Esophagus muscularis mucosa (tissue), 4 donors: Measurements from ENCODE around the gene LRMDA. TPM values are rescaled to one million over a fixed set of nuclear protein-coding genes. Genes with fewer than 3 reads are reported as not detected.

Experiments
- DNase-seq: peaks from one replicate; pipeline ENCODE4 v3.0.0-alpha.2; 2017; ENCODE audit errors: extremely low spot score
- H3K27ac ChIP-seq, 4 donors: fragments of 200-600 bp; sonication (generic); replicated peaks in 1 of 4; 1 replicate in 3 of 4; 2 replicates in 1 of 4; pipeline ENCODE4 v1.5.1; 2016 to 2019; ENCODE audit warnings: mild to moderate bottlenecking in 1 of 4
- H3K27me3 ChIP-seq, 4 donors: fragments of 200-600 bp; sonication (generic); one replicate each; pipeline versions ENCODE4 v1.5.1 to v1.6.0; 2016 to 2019
- H3K36me3 ChIP-seq, 4 donors: fragments of 200-600 bp; sonication (generic); one replicate each; pipeline ENCODE4 v1.5.1; 2016 to 2019
- H3K4me1 ChIP-seq, 4 donors: fragments of 200-600 bp; sonication (generic); one replicate each; pipeline ENCODE4 v1.5.1; 2016 to 2019
- H3K4me3 ChIP-seq, 4 donors: fragments of 200-600 bp; sonication (generic); 1 replicate in 2 of 4; 2 replicates in 2 of 4; pipeline ENCODE4 v1.5.1; 2016 to 2019; ENCODE audit warnings: mild to moderate bottlenecking in 4 of 4, moderate library complexity in 1 of 4
- H3K9me3 ChIP-seq, 4 donors: fragments of 200-600 bp; sonication (generic); 1 replicate in 3 of 4; 2 replicates in 1 of 4; pipeline ENCODE4 v1.5.1; 2016 to 2019
- EP300 ChIP-seq: sonication (generic); formaldehyde crosslinking; IDR thresholded peaks from one replicate; pipeline ENCODE4 v1.6.1; 2017; ENCODE audit warnings: antibody characterized with exemption
- POLR2A ChIP-seq: fragments of 450-650 bp; IDR thresholded peaks from one replicate; pipeline ENCODE4 v1.6.1; 2017; ENCODE audit warnings: antibody characterized with exemption, moderate library complexity, mild to moderate bottlenecking, low read depth
- POLR2AphosphoS5 ChIP-seq, 2 donors: sonication (generic); formaldehyde crosslinking; IDR thresholded peaks; one replicate each; pipeline ENCODE4 v1.6.1; 2017; ENCODE audit warnings: antibody characterized with exemption in 2 of 2
- WGBS: methylation state at CpG from one replicate; pipeline ENCODE4 v1.1.5; 2018; 5-methylcytosine and 5-hydroxymethylcytosine counted together
- intact Hi-C: fragments of 100-400 bp; cut with DNase I; formaldehyde crosslinking; loops from one replicate; pipeline ENCODE4 v1.15.1; 2023
- total RNA-seq, 4 donors: library from RNA; depleted of rRNA; stranded (reverse); fragments of >200 nt; gene quantifications; one replicate each; pipeline versions ENCODE4 v1.1.0 to v1.2.1, GENCODE V29; 2016
- TF ChIP-seq, protein P1 (sequence below), 3 experiments: fragments of 200-600 bp in 2 of 3; fragments of 450-650 bp in 1 of 3; sonication (generic) in 2 of 3; IDR thresholded peaks; one replicate each; pipeline ENCODE4 v1.5.1; 2017 to 2019; ENCODE audit warnings: antibody characterized with exemption in 3 of 3, mild to moderate bottlenecking in 2 of 3, moderate library complexity in 1 of 3

Gene LRMDA
- total RNA-seq, 4 donors from 2014 or later, result 14.3 to 34.9 (median 26.5) TPM

DNA sequence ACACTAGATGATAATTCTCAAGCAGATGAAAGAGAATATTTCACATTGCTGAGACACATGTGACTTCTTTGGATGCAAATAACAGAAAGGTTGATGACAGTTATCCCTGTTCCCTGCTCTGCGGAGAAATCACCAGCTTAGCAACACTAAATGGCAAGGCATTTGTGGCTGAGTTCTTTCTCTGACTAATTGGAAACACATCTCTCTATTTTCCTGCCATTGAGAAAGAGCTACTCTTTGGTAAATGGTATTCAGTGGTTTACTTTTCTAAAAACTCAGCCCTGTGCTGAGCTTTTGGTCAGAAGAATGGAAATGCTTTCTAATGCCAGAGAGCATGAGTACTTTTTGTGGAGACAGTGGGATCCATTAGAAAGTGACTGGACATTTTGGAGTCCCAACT, 771.4 kb downstream of the LRMDA start:
- intact Hi-C loops, result no loop called here
- H3K27me3 ChIP-seq, result no peaks in the 10 kb centered on the region
- H3K9me3 ChIP-seq, result no peaks in the 10 kb centered on the region
- DNase-seq, result no peak
- H3K27ac ChIP-seq, result no peak overlapping the region
- no peaks in the 10 kb centered on the region for H3K4me1 ChIP-seq
- no peaks in the 10 kb centered on the region for H3K36me3 ChIP-seq
- H3K4me3 ChIP-seq, result no peak overlapping the region
- TF ChIP-seq EP300 (no peak), POLR2AphosphoS5 (IDR thresholded peaks at IDR 0.05) (no peak), POLR2A (no peak)
- TF ChIP-seq, protein P1, sequence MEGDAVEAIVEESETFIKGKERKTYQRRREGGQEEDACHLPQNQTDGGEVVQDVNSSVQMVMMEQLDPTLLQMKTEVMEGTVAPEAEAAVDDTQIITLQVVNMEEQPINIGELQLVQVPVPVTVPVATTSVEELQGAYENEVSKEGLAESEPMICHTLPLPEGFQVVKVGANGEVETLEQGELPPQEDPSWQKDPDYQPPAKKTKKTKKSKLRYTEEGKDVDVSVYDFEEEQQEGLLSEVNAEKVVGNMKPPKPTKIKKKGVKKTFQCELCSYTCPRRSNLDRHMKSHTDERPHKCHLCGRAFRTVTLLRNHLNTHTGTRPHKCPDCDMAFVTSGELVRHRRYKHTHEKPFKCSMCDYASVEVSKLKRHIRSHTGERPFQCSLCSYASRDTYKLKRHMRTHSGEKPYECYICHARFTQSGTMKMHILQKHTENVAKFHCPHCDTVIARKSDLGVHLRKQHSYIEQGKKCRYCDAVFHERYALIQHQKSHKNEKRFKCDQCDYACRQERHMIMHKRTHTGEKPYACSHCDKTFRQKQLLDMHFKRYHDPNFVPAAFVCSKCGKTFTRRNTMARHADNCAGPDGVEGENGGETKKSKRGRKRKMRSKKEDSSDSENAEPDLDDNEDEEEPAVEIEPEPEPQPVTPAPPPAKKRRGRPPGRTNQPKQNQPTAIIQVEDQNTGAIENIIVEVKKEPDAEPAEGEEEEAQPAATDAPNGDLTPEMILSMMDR (IDR thresholded peaks at IDR 0.05), result no peak
- WGBS, result 100% methylated on average over 1 of the region's 1 CpG

DNA sequence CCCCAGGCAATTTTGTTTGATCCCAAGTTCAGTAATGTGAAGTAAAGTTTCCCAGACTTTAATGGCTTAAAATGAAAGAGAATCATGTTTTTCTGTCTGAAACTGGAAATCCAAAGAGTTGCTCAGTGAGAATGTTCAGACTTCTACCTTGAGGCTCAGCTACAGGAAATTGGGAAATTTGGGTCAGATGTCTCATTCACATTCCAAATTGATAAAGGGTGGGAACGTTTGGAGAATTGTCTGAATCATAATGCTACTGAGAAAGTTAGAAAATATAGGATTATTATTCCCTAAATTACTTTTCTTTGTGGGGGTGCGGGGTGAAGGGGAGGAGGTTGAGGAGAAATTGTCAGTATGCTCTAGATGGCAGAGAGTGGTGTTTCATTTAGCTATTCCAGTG, 773.9 kb downstream of the LRMDA start:
- intact Hi-C loops, result no loop called here
- H3K4me3 ChIP-seq, result no peak overlapping the region
- H3K27ac ChIP-seq, result no peak overlapping the region
- no peaks in the 10 kb centered on the region for H3K27me3 ChIP-seq
- no peaks in the 10 kb centered on the region for H3K9me3 ChIP-seq
- no peak for TF ChIP-seq POLR2AphosphoS5 (IDR thresholded peaks at IDR 0.05)
- no peak for TF ChIP-seq POLR2A
- TF ChIP-seq, protein P1 (IDR thresholded peaks at IDR 0.05), result no peak
- no peak for TF ChIP-seq EP300
- DNase-seq, result no peak
- 30% methylated on average over 2 of the region's 2 CpGs for WGBS
- H3K36me3 ChIP-seq, result no peaks in the 10 kb centered on the region
- H3K4me1 ChIP-seq, result no peaks in the 10 kb centered on the region

- no peaks in the 10 kb centered on the region for H3K36me3 ChIP-seq
- WGBS, result 95% methylated on average over 8 of the region's 8 CpGs
- H3K27ac ChIP-seq, result no peak overlapping the region
- H3K27me3 ChIP-seq, result no peaks in the 10 kb centered on the region
- intact Hi-C loops, result no loop called here
- H3K9me3 ChIP-seq, result no peaks in the 10 kb centered on the region
- H3K4me1 ChIP-seq, result no peaks in the 10 kb centered on the region
- no peak for DNase-seq
- no peak overlapping the region for H3K4me3 ChIP-seq
- TF ChIP-seq EP300 (no peak), POLR2A (no peak), POLR2AphosphoS5 (IDR thresholded peaks at IDR 0.05) (no peak)
- TF ChIP-seq, protein P1 (IDR thresholded peaks at IDR 0.05), result no peak
These were observed 775.5 kb downstream of the LRMDA start for GRCh38 chr10:76206797-76207352.

DNA sequence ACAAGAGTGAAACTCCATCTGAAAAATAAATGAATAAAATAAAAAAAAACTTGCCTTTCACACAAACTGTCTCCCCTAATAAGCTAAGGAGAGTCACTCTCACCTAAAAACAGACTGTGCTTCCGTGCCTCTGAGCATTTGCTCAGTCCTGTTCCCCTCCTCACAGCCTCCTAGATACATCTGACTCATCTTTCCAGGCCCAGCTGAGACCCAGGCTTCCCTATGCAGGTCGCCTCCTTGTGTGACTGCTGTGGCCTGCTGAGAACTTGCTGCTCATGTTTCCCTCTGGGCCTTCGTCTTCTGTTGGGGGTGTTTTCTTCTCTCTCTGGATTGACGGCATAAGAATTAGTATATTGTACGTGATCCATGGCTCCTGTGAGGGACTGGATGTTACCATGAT, 777.7 kb downstream of the LRMDA start:
- intact Hi-C loops, result no loop called here
- TF ChIP-seq POLR2AphosphoS5 (IDR thresholded peaks at IDR 0.05) (no peak), POLR2A (no peak), EP300 (no peak)
- TF ChIP-seq, protein P1 (IDR thresholded peaks at IDR 0.05), result no peak
- WGBS, result 79% methylated on average over 5 of the region's 5 CpGs
- H3K9me3 ChIP-seq, result no peaks in the 10 kb centered on the region
- H3K36me3 ChIP-seq, result no peaks in the 10 kb centered on the region
- DNase-seq, result no peak
- no peak overlapping the region for H3K27ac ChIP-seq
- H3K4me1 ChIP-seq, result no peaks in the 10 kb centered on the region
- H3K4me3 ChIP-seq, result no peak overlapping the region
- H3K27me3 ChIP-seq, result no peaks in the 10 kb centered on the region

DNA sequence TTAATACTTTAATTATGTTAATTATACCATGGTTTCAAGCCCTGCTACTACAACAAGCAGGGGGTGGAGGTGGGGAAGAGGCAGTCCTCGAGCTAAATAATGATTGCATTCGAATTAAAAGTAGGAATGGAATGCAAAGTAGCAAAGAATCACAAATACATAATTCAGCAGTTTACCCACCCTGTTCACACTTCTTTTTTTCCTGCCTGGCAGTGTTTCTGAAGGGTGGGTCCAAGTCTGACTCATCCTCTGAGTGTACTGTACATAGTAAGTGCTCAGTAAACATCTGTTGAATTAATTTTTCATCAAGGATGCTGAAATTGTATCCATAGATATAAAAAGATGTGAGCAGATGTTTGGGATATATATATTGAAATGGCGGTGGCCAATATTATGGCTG, 778.8 kb downstream of the LRMDA start:
- Histone ChIP-seq H3K27ac (no peak overlapping the region), H3K36me3 (no peaks in the 10 kb centered on the region), H3K9me3 (no peaks in the 10 kb centered on the region), H3K27me3 (no peaks in the 10 kb centered on the region), H3K4me1 (no peaks in the 10 kb centered on the region), H3K4me3 (no peak overlapping the region)
- 77% methylated on average over 3 of the region's 3 CpGs for WGBS
- intact Hi-C loops, result no loop called here
- TF ChIP-seq, protein P1 (IDR thresholded peaks at IDR 0.05), result no peak
- TF ChIP-seq EP300 (no peak), POLR2A (no peak), POLR2AphosphoS5 (IDR thresholded peaks at IDR 0.05) (no peak)
- DNase-seq, result no peak
